HG03460 (cell line): Measurements from ENCODE around the gene DNAJC18.
"Not testable (repeated sequence)": the region's sequence is repeated elsewhere in the genome, so short reads cannot be mapped to it uniquely, and the experiment has no call there.

Source experiments
- ATAC-seq: cut with Tn5 transposase; IDR thresholded peaks from one replicate; pipeline ENCODE4 v1.9.1; 2021; ENCODE audit not compliant: unreplicated experiment

DNAJC18 gene

GRCh38 chr5:139431706-139432105 is 7.6 kb downstream of the DNAJC18 start:
- ATAC-seq: no peak

- ATAC-seq: no peak
Measured at GRCh38 chr5:139430015-139430414, 9.3 kb downstream of the DNAJC18 start.

GRCh38 chr5:139426203-139426885 is 13.0 kb downstream of the DNAJC18 start:
- no peak for ATAC-seq

GRCh38 chr5:139425497-139425896 is 13.8 kb downstream of the DNAJC18 start:
- no peak for ATAC-seq

GRCh38 chr5:139422307-139422893 is 16.9 kb downstream of the DNAJC18 start:
- ATAC-seq: peak; percentile 70

GRCh38 chr5:139419226-139420192 is 19.8 kb downstream of the DNAJC18 start:
- no peak for ATAC-seq

- no peak for ATAC-seq
Measured at GRCh38 chr5:139418793-139419192, 20.5 kb downstream of the DNAJC18 start.

GRCh38 chr5:139417214-139417613 is 22.1 kb downstream of the DNAJC18 start:
- no peak for ATAC-seq

GRCh38 chr5:139416651-139417050 is 22.7 kb downstream of the DNAJC18 start:
- no peak for ATAC-seq

- no peak for ATAC-seq
Measured at GRCh38 chr5:139415869-139416268, 23.5 kb downstream of the DNAJC18 start.

- no peak for ATAC-seq
Measured at GRCh38 chr5:139415221-139415861, 24.0 kb downstream of the DNAJC18 start.

- ATAC-seq: no peak
Measured at GRCh38 chr5:139414581-139415130, 24.7 kb downstream of the DNAJC18 start.

- no peak for ATAC-seq
Measured at GRCh38 chr5:139413963-139414362, 25.4 kb downstream of the DNAJC18 start.

- no peak for ATAC-seq
Measured at GRCh38 chr5:139413153-139413552, 26.2 kb downstream of the DNAJC18 start.

GRCh38 chr5:139410993-139411828 is 28.1 kb downstream of the DNAJC18 start:
- no peak for ATAC-seq

- ATAC-seq: no peak
Measured at GRCh38 chr5:139410121-139410992, 29.0 kb downstream of the DNAJC18 start.

GRCh38 chr5:139409116-139409515 is 30.2 kb downstream of the DNAJC18 start:
- ATAC-seq: not testable (repeated sequence)

- no peak for ATAC-seq
Measured at GRCh38 chr5:139408191-139408590, 31.1 kb downstream of the DNAJC18 start.

GRCh38 chr5:139407517-139407916 is 31.8 kb downstream of the DNAJC18 start:
- ATAC-seq: no peak
